HEK293 (cell line): ENCODE data around the gene ZNF446.

Experiments
- HIC1 ChIP-seq: fragments of 450-650 bp; formaldehyde crosslinking; IDR thresholded peaks from 2 replicates; pipeline ENCODE4 v1.5.1; 2016; ENCODE audit warnings: missing biosample characterization, missing genetic modification characterization
- KLF10 ChIP-seq: fragments of 450-650 bp; IDR thresholded peaks from 2 replicates; pipeline ENCODE4 v1.5.1; 2018; ENCODE audit warnings: missing biosample characterization, mild to moderate bottlenecking, missing genetic modification characterization
- MYNN ChIP-seq: fragments of 450-650 bp; formaldehyde crosslinking; IDR thresholded peaks from 2 replicates; pipeline ENCODE4 v1.5.1; 2016; ENCODE audit warnings: missing biosample characterization, missing genetic modification characterization, borderline replicate concordance
- OVOL3 ChIP-seq: fragments of 450-650 bp; formaldehyde crosslinking; IDR thresholded peaks from 2 replicates; pipeline ENCODE4 v1.5.1; 2016; ENCODE audit warnings: missing biosample characterization, missing genetic modification characterization
- PRDM2 ChIP-seq: fragments of 450-650 bp; formaldehyde crosslinking; IDR thresholded peaks from 2 replicates; pipeline ENCODE4 v1.5.1; 2016; ENCODE audit warnings: missing biosample characterization, missing genetic modification characterization, borderline replicate concordance
- SCRT1 ChIP-seq: fragments of 450-650 bp; formaldehyde crosslinking; IDR thresholded peaks from 2 replicates; pipeline ENCODE4 v1.5.1; 2016; ENCODE audit warnings: missing biosample characterization, missing genetic modification characterization, borderline replicate concordance
- SP2 ChIP-seq: fragments of 450-650 bp; formaldehyde crosslinking; IDR thresholded peaks from 2 replicates; pipeline ENCODE4 v1.5.1; 2016; ENCODE audit warnings: missing biosample characterization, missing genetic modification characterization
- ZBTB21 ChIP-seq: fragments of 450-650 bp; formaldehyde crosslinking; IDR thresholded peaks from 2 replicates; pipeline ENCODE4 v1.5.1; 2017; ENCODE audit warnings: missing biosample characterization, missing genetic modification characterization
- ZEB2 ChIP-seq: fragments of 450-650 bp; formaldehyde crosslinking; IDR thresholded peaks from 2 replicates; pipeline ENCODE4 v1.5.1; 2016; ENCODE audit warnings: missing biosample characterization, missing genetic modification characterization
- ZIC2 ChIP-seq: fragments of 450-650 bp; formaldehyde crosslinking; IDR thresholded peaks from 2 replicates; pipeline ENCODE4 v1.5.1; 2016; ENCODE audit warnings: missing biosample characterization, missing genetic modification characterization
- ZNF157 ChIP-seq: fragments of 450-650 bp; formaldehyde crosslinking; IDR thresholded peaks from 2 replicates; pipeline ENCODE4 v1.5.1; 2016; ENCODE audit warnings: missing biosample characterization, missing genetic modification characterization
- ZNF221 ChIP-seq: fragments of 450-650 bp; formaldehyde crosslinking; IDR thresholded peaks from 2 replicates; pipeline ENCODE4 v1.5.1; 2017; ENCODE audit warnings: missing biosample characterization, missing genetic modification characterization, borderline replicate concordance
- ZNF248 ChIP-seq: fragments of 450-650 bp; formaldehyde crosslinking; IDR thresholded peaks from 2 replicates; pipeline ENCODE4 v1.5.1; 2017; ENCODE audit warnings: missing biosample characterization, missing genetic modification characterization
- ZNF404 ChIP-seq: fragments of 450-650 bp; formaldehyde crosslinking; IDR thresholded peaks from 2 replicates; pipeline ENCODE4 v1.5.1; 2017; ENCODE audit warnings: missing biosample characterization, missing genetic modification characterization
- ZNF510 ChIP-seq: fragments of 450-650 bp; formaldehyde crosslinking; IDR thresholded peaks from 2 replicates; pipeline ENCODE4 v1.5.1; 2018; ENCODE audit warnings: mild to moderate bottlenecking, missing genetic modification characterization, missing biosample characterization; ENCODE audit not compliant: insufficient replicate concordance
- ZNF660 ChIP-seq: fragments of 450-650 bp; IDR thresholded peaks from 2 replicates; pipeline ENCODE4 v1.5.1; 2018; ENCODE audit warnings: missing biosample characterization, mild to moderate bottlenecking, missing genetic modification characterization
- ZNF837 ChIP-seq: fragments of 450-650 bp; formaldehyde crosslinking; IDR thresholded peaks from 2 replicates; pipeline ENCODE4 v1.5.1; 2016; ENCODE audit warnings: missing biosample characterization, missing genetic modification characterization
- ZSCAN30 ChIP-seq: fragments of 450-650 bp; IDR thresholded peaks from 2 replicates; pipeline ENCODE4 v1.5.1; 2018; ENCODE audit warnings: missing biosample characterization, mild to moderate bottlenecking, missing genetic modification characterization, moderate library complexity
- ZXDB ChIP-seq: fragments of 450-650 bp; formaldehyde crosslinking; IDR thresholded peaks from 2 replicates; pipeline ENCODE4 v1.5.1; 2016; ENCODE audit warnings: missing biosample characterization, missing genetic modification characterization
- TF ChIP-seq, protein P1 (sequence below): fragments of 450-650 bp; formaldehyde crosslinking; IDR thresholded peaks from 2 replicates; pipeline ENCODE4 v1.5.1; 2016; ENCODE audit warnings: missing biosample characterization, missing genetic modification characterization
- TF ChIP-seq, protein P2 (sequence below): fragments of 450-650 bp; formaldehyde crosslinking; conservative IDR thresholded peaks from 2 replicates; pipeline ENCODE4 v1.5.1; 2016; ENCODE audit warnings: low read depth, missing biosample characterization, missing genetic modification characterization
- TF ChIP-seq, protein P3 (sequence below): fragments of 450-650 bp; formaldehyde crosslinking; IDR thresholded peaks from 2 replicates; pipeline ENCODE4 v1.5.1; 2017; ENCODE audit warnings: missing biosample characterization, mild to moderate bottlenecking, missing genetic modification characterization, moderate library complexity

Gene ZNF446

GRCh38 chr19:58475714-58476497, at the start of gene ZNF446 (continued):
- TF ChIP-seq HIC1 (tag by site-specific recombination) (peak; percentile 25; the same call in 1 of the 2 replicates), ZIC2 (tag by site-specific recombination) (peak; percentile 76), ZBTB21 (tag by site-specific recombination) (peak; percentile 33; the same call in 1 of the 2 replicates), ZNF221 (tag by site-specific recombination) (no peak), PRDM2 (tag by site-specific recombination) (no peak), ZEB2 (peak; percentile 58; the same call in 1 of the 2 replicates), ZSCAN30 (tag by site-specific recombination) (peak; percentile 30; the same call in 1 of the 2 replicates), ZNF248 (no peak), ZNF510 (tag by site-specific recombination) (no peak), ZNF660 (peak; percentile 75), SP2 (tag by site-specific recombination) (peak; percentile 80), OVOL3 (0 out of 2 replicates have a peak, but pooled peaks have one; percentile 16), ZNF157 (tag by site-specific recombination) (no peak), KLF10 (tag by site-specific recombination) (peak; percentile 99), ZXDB (tag by site-specific recombination) (peak; percentile 82), SCRT1 (tag by site-specific recombination) (no peak), ZNF837 (tag by site-specific recombination) (peak; percentile 71; the same call in 1 of the 2 replicates), MYNN (no peak), ZNF404 (tag by site-specific recombination) (no peak)
- TF ChIP-seq, protein P1, sequence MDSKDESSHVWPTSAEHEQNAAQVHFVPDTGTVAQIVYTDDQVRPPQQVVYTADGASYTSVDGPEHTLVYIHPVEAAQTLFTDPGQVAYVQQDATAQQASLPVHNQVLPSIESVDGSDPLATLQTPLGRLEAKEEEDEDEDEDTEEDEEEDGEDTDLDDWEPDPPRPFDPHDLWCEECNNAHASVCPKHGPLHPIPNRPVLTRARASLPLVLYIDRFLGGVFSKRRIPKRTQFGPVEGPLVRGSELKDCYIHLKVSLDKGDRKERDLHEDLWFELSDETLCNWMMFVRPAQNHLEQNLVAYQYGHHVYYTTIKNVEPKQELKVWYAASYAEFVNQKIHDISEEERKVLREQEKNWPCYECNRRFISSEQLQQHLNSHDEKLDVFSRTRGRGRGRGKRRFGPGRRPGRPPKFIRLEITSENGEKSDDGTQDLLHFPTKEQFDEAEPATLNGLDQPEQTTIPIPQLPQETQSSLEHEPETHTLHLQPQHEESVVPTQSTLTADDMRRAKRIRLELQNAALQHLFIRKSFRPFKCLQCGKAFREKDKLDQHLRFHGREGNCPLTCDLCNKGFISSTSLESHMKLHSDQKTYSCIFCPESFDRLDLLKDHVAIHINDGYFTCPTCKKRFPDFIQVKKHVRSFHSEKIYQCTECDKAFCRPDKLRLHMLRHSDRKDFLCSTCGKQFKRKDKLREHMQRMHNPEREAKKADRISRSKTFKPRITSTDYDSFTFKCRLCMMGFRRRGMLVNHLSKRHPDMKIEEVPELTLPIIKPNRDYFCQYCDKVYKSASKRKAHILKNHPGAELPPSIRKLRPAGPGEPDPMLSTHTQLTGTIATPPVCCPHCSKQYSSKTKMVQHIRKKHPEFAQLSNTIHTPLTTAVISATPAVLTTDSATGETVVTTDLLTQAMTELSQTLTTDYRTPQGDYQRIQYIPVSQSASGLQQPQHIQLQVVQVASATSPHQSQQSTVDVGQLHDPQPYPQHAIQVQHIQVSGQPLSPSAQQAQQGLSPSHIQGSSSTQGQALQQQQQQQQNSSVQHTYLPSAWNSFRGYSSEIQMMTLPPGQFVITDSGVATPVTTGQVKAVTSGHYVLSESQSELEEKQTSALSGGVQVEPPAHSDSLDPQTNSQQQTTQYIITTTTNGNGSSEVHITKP (tag by site-specific recombination) = peak; percentile 92
- TF ChIP-seq, protein P2, sequence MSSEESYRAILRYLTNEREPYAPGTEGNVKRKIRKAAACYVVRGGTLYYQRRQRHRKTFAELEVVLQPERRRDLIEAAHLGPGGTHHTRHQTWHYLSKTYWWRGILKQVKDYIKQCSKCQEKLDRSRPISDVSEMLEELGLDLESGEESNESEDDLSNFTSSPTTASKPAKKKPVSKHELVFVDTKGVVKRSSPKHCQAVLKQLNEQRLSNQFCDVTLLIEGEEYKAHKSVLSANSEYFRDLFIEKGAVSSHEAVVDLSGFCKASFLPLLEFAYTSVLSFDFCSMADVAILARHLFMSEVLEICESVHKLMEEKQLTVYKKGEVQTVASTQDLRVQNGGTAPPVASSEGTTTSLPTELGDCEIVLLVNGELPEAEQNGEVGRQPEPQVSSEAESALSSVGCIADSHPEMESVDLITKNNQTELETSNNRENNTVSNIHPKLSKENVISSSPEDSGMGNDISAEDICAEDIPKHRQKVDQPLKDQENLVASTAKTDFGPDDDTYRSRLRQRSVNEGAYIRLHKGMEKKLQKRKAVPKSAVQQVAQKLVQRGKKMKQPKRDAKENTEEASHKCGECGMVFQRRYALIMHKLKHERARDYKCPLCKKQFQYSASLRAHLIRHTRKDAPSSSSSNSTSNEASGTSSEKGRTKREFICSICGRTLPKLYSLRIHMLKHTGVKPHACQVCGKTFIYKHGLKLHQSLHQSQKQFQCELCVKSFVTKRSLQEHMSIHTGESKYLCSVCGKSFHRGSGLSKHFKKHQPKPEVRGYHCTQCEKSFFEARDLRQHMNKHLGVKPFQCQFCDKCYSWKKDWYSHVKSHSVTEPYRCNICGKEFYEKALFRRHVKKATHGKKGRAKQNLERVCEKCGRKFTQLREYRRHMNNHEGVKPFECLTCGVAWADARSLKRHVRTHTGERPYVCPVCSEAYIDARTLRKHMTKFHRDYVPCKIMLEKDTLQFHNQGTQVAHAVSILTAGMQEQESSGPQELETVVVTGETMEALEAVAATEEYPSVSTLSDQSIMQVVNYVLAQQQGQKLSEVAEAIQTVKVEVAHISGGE (tag by site-specific recombination) = peak; percentile 95
- TF ChIP-seq, protein P3, sequence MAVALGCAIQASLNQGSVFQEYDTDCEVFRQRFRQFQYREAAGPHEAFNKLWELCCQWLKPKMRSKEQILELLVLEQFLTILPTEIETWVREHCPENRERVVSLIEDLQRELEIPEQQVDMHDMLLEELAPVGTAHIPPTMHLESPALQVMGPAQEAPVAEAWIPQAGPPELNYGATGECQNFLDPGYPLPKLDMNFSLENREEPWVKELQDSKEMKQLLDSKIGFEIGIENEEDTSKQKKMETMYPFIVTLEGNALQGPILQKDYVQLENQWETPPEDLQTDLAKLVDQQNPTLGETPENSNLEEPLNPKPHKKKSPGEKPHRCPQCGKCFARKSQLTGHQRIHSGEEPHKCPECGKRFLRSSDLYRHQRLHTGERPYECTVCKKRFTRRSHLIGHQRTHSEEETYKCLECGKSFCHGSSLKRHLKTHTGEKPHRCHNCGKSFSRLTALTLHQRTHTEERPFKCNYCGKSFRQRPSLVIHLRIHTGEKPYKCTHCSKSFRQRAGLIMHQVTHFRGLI = peak; percentile 66
